GM19328 (cell line): ENCODE results near the gene ANKFN1.
"Not testable (repeated sequence)": the region's sequence is repeated elsewhere in the genome, so short reads cannot be mapped to it uniquely, and the experiment has no call there.

ENCODE experiments used
- ATAC-seq: cut with Tn5 transposase; IDR thresholded peaks from one replicate; pipeline ENCODE4 v1.9.1; 2021; ENCODE audit warnings: mild to moderate bottlenecking, moderate library complexity; ENCODE audit not compliant: unreplicated experiment

The ANKFN1 gene

GRCh38 chr17:56325313-56326000 is 172.2 kb downstream of the ANKFN1 start:
- ATAC-seq = no peak

- no peak for ATAC-seq
Measured at GRCh38 chr17:56326001-56326359, 172.7 kb downstream of the ANKFN1 start.

GRCh38 chr17:56347639-56348038 is 194.4 kb downstream of the ANKFN1 start:
- no peak for ATAC-seq

GRCh38 chr17:56350592-56350991 is 197.3 kb downstream of the ANKFN1 start:
- ATAC-seq = no peak

- ATAC-seq = no peak
Measured at GRCh38 chr17:56351675-56352074, 198.4 kb downstream of the ANKFN1 start.

- ATAC-seq = no peak
Measured at GRCh38 chr17:56358651-56359050, 205.4 kb downstream of the ANKFN1 start.

- ATAC-seq = no peak
Measured at GRCh38 chr17:56359518-56359917, 206.2 kb downstream of the ANKFN1 start.

- ATAC-seq = no peak
Measured at GRCh38 chr17:56367366-56367765, 214.1 kb downstream of the ANKFN1 start.

- no peak for ATAC-seq
Measured at GRCh38 chr17:56373981-56374833, 220.9 kb downstream of the ANKFN1 start.

- no peak for ATAC-seq
Measured at GRCh38 chr17:56389356-56389755, 236.1 kb downstream of the ANKFN1 start.

- ATAC-seq = no peak
Measured at GRCh38 chr17:56392321-56392720, 239.0 kb downstream of the ANKFN1 start.

GRCh38 chr17:56393156-56393555 is 239.9 kb downstream of the ANKFN1 start:
- ATAC-seq = no peak

- ATAC-seq = no peak
Measured at GRCh38 chr17:56395787-56396186, 242.5 kb downstream of the ANKFN1 start.

GRCh38 chr17:56407086-56407485 is 253.8 kb downstream of the ANKFN1 start:
- ATAC-seq = no peak

GRCh38 chr17:56412356-56412755 is 259.1 kb downstream of the ANKFN1 start:
- not testable (repeated sequence) for ATAC-seq

GRCh38 chr17:56416682-56417351 is 263.5 kb downstream of the ANKFN1 start:
- ATAC-seq = no peak

- ATAC-seq = no peak
Measured at GRCh38 chr17:56424005-56424404, 270.7 kb downstream of the ANKFN1 start.

- ATAC-seq = no peak
Measured at GRCh38 chr17:56424543-56425044, 271.3 kb downstream of the ANKFN1 start.

- no peak for ATAC-seq
Measured at GRCh38 chr17:56425483-56425882, 272.2 kb downstream of the ANKFN1 start.

- ATAC-seq = no peak
Measured at GRCh38 chr17:56426901-56427300, 273.6 kb downstream of the ANKFN1 start.

- ATAC-seq = no peak
Measured at GRCh38 chr17:56431736-56432135, 278.5 kb downstream of the ANKFN1 start.

GRCh38 chr17:56432443-56432842 is 279.2 kb downstream of the ANKFN1 start:
- no peak for ATAC-seq
